ENCODE data around the gene CDK12. TPM values are rescaled to one million over a fixed set of nuclear protein-coding genes. Genes with fewer than 3 reads are reported as not detected.
"Not testable (repeated sequence)": the region's sequence is repeated elsewhere in the genome, so short reads cannot be mapped to it uniquely, and the experiment has no call there.

CDK12 gene
- total RNA-seq, 1 experiment from 2014 or later = 51.2 TPM

DNA sequence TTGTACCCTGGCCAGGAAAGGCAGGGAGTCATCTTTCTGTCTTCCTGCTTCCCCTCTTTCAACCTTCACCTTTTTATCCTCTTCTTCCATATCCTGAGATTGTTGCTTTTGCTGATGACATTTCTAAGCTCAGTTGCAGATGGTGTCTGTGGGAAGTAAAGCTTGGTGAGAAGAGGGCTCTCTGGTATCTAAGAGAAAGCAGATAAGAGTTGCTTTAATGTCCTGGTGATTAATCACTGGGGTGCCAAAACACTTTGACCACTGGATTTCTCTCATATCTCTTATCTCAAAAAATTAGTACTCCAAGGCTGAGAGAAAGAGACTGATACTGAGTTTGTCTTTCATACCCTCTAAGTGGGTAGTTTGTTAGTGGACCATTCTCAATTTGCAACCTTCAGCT lies 75.2 kb downstream of the CDK12 start:
- BruUV-seq (replicated peaks) = no TSS peak
- intact Hi-C loops (cut with micrococcal nuclease) = no loop called here
- POLR2A ChIA-PET = no interaction called here

DNA sequence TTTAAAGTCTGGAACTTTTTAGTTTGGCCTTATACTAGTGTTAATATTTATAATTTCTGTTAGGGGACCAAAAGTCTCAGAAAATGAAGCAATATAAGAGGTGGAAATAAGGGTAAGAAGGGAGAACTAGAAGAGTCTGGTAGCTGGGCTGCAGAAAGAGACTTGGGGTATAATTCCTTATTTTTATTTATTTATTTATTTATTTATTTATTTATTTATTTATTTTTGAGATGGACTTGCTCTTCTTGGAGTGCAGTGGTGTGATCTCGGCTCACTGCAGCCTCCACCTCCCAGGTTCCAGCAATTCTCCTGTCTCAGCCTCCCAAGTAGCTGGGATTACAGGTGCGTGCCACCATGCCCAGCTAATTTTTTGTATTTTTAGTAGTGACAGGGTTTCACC lies 76.1 kb downstream of the CDK12 start:
- H2AFZ ChIP-seq (ENCODE audit: low read depth, low read length, poor library complexity, severe bottlenecking); H3K27ac ChIP-seq (ENCODE audit: low read depth, low read length); H3K36me3 ChIP-seq (ENCODE audit: control insufficient read depth in 1 of 2, insufficient read depth in 2 of 2, low read length in 2 of 2); H3K79me2 ChIP-seq (ENCODE audit: insufficient read depth, low read length); H3K9me3 ChIP-seq (ENCODE audit: control insufficient read depth in 1 of 2, insufficient read depth in 1 of 2, low read depth in 1 of 2, low read length in 2 of 2); ATAC-seq; POLR2A ChIA-PET; RAD21 ChIA-PET (ENCODE audit: low non-redundant PET in 1 of 2, low total read pairs in 2 of 2, uncharacterized antibody in 2 of 2, unreplicated experiment in 2 of 2); H4K20me1 ChIP-seq (ENCODE audit: insufficient read depth); H3K9me2 ChIP-seq (ENCODE audit: insufficient read depth); H3K4me1 ChIP-seq (ENCODE audit: control insufficient read depth in 1 of 2, insufficient read depth in 2 of 2, low read length in 2 of 2); H3K4me3 ChIP-seq (replicated peaks in 1 of 2; ENCODE audit: low read depth in 1 of 2, low read length in 2 of 2); H3K4me2 ChIP-seq (ENCODE audit: low read length); DNase-seq (ENCODE audit: low read depth, low spot score); H3K9ac ChIP-seq (ENCODE audit: low read length); BruUV-seq (replicated peaks); intact Hi-C loops (cut with micrococcal nuclease); H3K27me3 ChIP-seq (ENCODE audit: insufficient read depth, low read length): not testable (repeated sequence)
- CTCF ChIA-PET = interaction anchor here (3.3 kb wide), 1 partner anchor 10 kb away, joined by 13 read pairs; no protein-coding TSS in a partner anchor

More for the DNA sequence above, 75.2 kb downstream of the CDK12 start:
- Histone ChIP-seq H2AFZ (ENCODE audit: low read depth, low read length, poor library complexity, severe bottlenecking) (no peak overlapping the region), H3K9me3 (ENCODE audit: control insufficient read depth in 1 of 2, insufficient read depth in 1 of 2, low read depth in 1 of 2, low read length in 2 of 2) (no peaks in the 10 kb centered on the region), H3K36me3 (ENCODE audit: control insufficient read depth in 1 of 2, insufficient read depth in 2 of 2, low read length in 2 of 2) (peaks cover 9 to 11% of the 10 kb centered on the region in 2 experiments; a peak in 3 of 4 replicates), H3K4me3 (replicated peaks in 1 of 2; ENCODE audit: low read depth in 1 of 2, low read length in 2 of 2) (no peak overlapping the region), H3K79me2 (ENCODE audit: insufficient read depth, low read length) (no peaks in the 10 kb centered on the region), H3K4me2 (ENCODE audit: low read length) (no peak overlapping the region), H4K20me1 (ENCODE audit: insufficient read depth) (no peaks in the 10 kb centered on the region), H3K9ac (ENCODE audit: low read length) (no peak overlapping the region), H3K27ac (ENCODE audit: low read depth, low read length) (no peak overlapping the region), H3K9me2 (ENCODE audit: insufficient read depth) (no peaks in the 10 kb centered on the region), H3K4me1 (ENCODE audit: control insufficient read depth in 1 of 2, insufficient read depth in 2 of 2, low read length in 2 of 2) (0 out of 4 replicates have a peak, but pooled peaks cover 0 to 4% of the 10 kb centered on the region in 2 experiments), H3K27me3 (ENCODE audit: insufficient read depth, low read length) (no peaks in the 10 kb centered on the region)
- ATAC-seq (no peak), DNase-seq (ENCODE audit: low read depth, low spot score) (no peak)
- ChIA-PET RAD21 (ENCODE audit: low non-redundant PET in 1 of 2, low total read pairs in 2 of 2, uncharacterized antibody in 2 of 2, unreplicated experiment in 2 of 2) (no interaction called here), CTCF (interaction anchor here (1.0 to 3.3 kb wide), 2 partner anchors 8 to 11 kb away, joined by 3 to 13 read pairs; no protein-coding TSS in a partner anchor)
- TF ChIP-seq RAD21 (IDR thresholded peaks at IDR 0.05; ENCODE audit: low read depth) = no peak
- TF ChIP-seq POLR2AphosphoS5 (IDR thresholded peaks at IDR 0.05; ENCODE audit: low read depth, low read length) = no peak
- TF ChIP-seq YY1 (IDR thresholded peaks at IDR 0.05; ENCODE audit: extremely low read depth, insufficient replicate concordance, low read depth, low read length) = no peak
